Mesodermal cell (in vitro differentiated cells): ENCODE data around the gene MADCAM1. TPM values are rescaled to one million over a fixed set of nuclear protein-coding genes. Genes with fewer than 3 reads are reported as not detected.
"Not testable (repeated sequence)": the region's sequence is repeated elsewhere in the genome, so short reads cannot be mapped to it uniquely, and the experiment has no call there.

Experiments
- H3K27ac ChIP-seq: 2 replicates; pipeline ENCODE4 v1.7.0; 2013; ENCODE audit warnings: mild to moderate bottlenecking, low read depth, low read length, moderate library complexity; ENCODE audit not compliant: severe bottlenecking
- H3K36me3 ChIP-seq: 2 replicates; pipeline ENCODE4 v1.7.1; 2013; ENCODE audit warnings: mild to moderate bottlenecking, low read length, moderate library complexity; ENCODE audit not compliant: control insufficient read depth, insufficient read depth
- H3K4me1 ChIP-seq: one replicate; pipeline ENCODE4 v1.7.1; 2013; ENCODE audit warnings: mild to moderate bottlenecking, low read length; ENCODE audit not compliant: insufficient read depth, control insufficient read depth, poor library complexity, severe bottlenecking
- H3K4me3 ChIP-seq: 2 replicates; pipeline ENCODE4 v1.7.0; 2013; ENCODE audit warnings: low read length, control low read depth, mild to moderate bottlenecking; ENCODE audit not compliant: insufficient read depth, poor library complexity, severe bottlenecking; ENCODE audit errors: extremely low read depth
- H3K9me3 ChIP-seq: 2 replicates; pipeline ENCODE4 v1.7.1; 2013; ENCODE audit warnings: mild to moderate bottlenecking, low read length, moderate library complexity; ENCODE audit not compliant: control insufficient read depth
- WGBS, 2 experiments: methylation state at CpG; one replicate each; pipeline ENCODE4 v1.1.5; 2013; ENCODE audit warnings: missing lambda C conversion rate in 2 of 2; ENCODE audit not compliant: insufficient coverage in 2 of 2; 5-methylcytosine and 5-hydroxymethylcytosine counted together
- polyA plus RNA-seq, 2 experiments: library from polyadenylated mRNA; stranded (reverse); fragments of 50-300 nt; gene quantifications; one replicate each; pipeline ENCODE4 v1.2.3, GENCODE V29; 2013

MADCAM1 gene
- polyA plus RNA-seq (2013, experiment 1 of 2) = 0.70 TPM
- 0.25 TPM for polyA plus RNA-seq (2013, experiment 2 of 2)

DNA sequence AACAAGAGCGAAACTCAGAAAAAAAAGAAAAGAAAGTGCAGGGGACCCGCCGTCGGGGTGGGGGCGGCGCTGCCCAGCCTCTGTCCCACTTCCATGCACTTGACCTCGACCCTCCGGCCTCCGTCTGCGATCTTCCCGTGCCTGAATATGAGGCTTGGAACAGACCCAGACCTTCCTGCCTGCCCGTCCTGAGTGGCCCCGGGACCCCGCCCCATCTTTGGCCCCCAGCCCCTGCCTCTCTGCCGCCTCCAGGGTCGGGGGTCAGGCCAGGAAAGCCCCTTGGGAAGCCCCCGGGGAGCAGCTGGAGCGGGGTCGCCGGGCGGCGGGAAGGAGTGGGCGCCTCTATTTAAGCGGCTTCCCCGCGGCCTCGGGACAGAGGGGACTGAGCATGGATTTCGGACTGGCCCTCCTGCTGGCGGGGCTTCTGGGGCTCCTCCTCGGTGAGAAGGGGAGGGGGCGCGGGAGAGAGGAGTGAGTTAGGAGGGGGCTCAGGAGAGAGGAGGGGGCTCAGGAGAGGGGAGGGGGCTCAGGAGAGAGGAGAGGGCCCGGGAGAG is at the start of gene MADCAM1:
MADCAM1 (plus strand) TSS at position 375 of the 554 bp plus-strand sequence; CDS start at position 389, 14 bp downstream.
- H3K27ac ChIP-seq = no peak within 1 kb of the TSS
- no peaks in the 10 kb centered on the region for H3K9me3 ChIP-seq
- no peaks in the 10 kb centered on the region for H3K36me3 ChIP-seq
- WGBS, 2 experiments = 55% methylated on average over 16 to 27 of the region's 33 CpGs
- H3K4me1 ChIP-seq = no peaks in the 10 kb centered on the region
- no peak within 1 kb of the TSS for H3K4me3 ChIP-seq

DNA sequence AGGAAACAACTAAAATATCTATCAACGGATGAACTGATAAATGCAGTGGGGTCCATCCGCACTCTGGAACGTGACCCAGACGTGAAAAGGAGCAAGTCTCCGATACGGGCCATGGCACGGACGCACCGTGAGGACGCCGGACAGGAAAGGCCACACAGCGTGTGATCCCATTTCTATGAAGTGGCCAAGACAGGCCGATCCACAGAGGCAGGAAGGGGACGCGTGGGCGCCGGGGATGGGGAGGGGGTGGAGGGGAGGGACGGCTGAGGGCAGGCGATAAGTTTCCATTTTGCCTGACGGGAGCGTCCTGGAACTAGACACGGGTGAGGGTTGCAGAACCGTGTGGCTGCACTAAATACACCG is 49.2 kb upstream of the MADCAM1 start:
- peaks cover 3% of the 10 kb centered on the region for H3K4me1 ChIP-seq
- whole genome bisulfite sequencing, 2 experiments = 97 to 98% methylated on average over 19 to 24 of the region's 24 CpGs
- no peaks in the 10 kb centered on the region for H3K9me3 ChIP-seq
- no peak overlapping the region for H3K27ac ChIP-seq
- peaks cover 12% of the 10 kb centered on the region for H3K36me3 ChIP-seq
- H3K4me3 ChIP-seq = no peak overlapping the region

DNA sequence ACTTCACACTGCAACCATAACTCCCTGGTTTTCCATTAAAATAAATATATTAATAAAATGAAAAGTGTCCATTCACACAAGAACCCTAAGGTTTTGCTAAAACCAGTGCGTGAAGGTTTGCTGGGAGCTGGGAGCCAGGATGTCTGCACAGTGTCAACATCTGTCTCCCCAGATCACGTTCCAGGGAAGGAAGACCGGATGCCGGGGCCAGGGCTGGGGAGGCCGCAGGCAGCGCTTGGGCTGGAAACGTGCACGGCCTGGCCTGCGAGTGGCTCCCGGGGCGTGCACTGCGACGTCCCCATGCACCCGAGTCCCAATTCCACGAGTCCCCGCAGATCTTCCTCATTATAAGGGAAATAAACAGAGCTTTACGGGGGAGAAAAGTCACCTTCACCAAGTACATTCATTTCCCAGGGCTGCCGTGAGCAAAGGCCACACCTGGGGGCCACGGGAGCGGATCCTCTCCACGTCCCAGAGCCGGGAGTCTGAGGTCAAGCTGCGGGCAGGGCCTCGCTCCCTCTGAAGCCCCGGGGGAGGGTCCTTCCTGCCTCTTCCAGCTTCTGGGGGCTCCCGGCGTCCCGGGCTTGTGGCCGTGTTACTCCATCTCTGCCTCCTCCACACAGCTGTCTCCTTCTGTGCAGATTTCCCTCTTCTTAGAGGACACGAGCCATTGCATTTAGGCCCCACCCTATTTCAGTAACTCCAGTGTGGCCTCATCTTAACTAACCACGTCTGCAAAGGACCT is 48.3 kb upstream of the MADCAM1 start:
- Histone ChIP-seq H3K4me1 (peaks cover 3% of the 10 kb centered on the region), H3K4me3 (no peak overlapping the region), H3K9me3 (no peaks in the 10 kb centered on the region), H3K27ac (no peak overlapping the region), H3K36me3 (peaks cover 17% of the 10 kb centered on the region)
- whole genome bisulfite sequencing, 2 experiments = 91 to 92% methylated on average over 29 to 31 of the region's 31 CpGs

GRCh38 chr19:449916-450315 is 46.4 kb upstream of the MADCAM1 start:
- Histone ChIP-seq H3K9me3 (no peaks in the 10 kb centered on the region), H3K27ac (no peak overlapping the region), H3K36me3 (peaks cover 24% of the 10 kb centered on the region), H3K4me3 (no peak overlapping the region), H3K4me1 (peaks cover 3% of the 10 kb centered on the region)
- 92 to 97% methylated on average over 11 to 20 of the region's 20 CpGs for WGBS, 2 experiments

DNA sequence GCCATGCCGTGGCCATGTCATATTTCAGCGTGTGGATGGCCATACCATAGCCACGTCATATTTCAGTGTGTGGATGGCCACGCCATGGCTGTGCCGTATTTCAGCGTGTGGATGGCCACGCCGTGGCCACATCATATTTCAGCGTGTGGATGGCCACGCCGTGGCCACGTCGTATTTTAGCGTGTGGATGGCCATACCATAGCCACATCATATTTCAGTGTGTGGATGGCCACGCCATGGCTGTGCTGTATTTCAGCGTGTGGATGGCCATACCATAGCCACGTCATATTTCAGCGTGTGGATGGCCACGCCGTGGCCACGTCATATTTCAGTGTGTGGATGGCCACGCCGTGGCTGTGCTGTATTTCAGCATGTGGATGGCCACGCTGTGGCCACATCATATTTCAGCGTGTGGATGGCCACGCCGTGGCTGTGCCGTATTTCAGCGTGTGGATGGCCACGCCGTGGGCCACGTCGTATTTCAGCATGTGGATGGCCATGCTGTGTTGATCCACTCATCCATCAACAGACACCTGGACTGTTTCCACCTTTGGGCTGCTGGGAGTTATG is 45.3 kb upstream of the MADCAM1 start:
- H3K4me1 ChIP-seq, H3K4me3 ChIP-seq, H3K9me3 ChIP-seq, H3K27ac ChIP-seq: not testable (repeated sequence)
- 91 to 94% methylated on average over 33 of the region's 33 CpGs for WGBS, 2 experiments
- H3K36me3 ChIP-seq = peaks cover 32% of the 10 kb centered on the region

GRCh38 chr19:452829-453228 is 43.5 kb upstream of the MADCAM1 start:
- Histone ChIP-seq H3K9me3 (no peaks in the 10 kb centered on the region), H3K4me1 (no peaks in the 10 kb centered on the region), H3K4me3 (no peak overlapping the region), H3K27ac (no peak overlapping the region), H3K36me3 (peaks cover 25% of the 10 kb centered on the region)
- WGBS, 2 experiments = 93 to 94% methylated on average over 15 to 16 of the region's 16 CpGs

DNA sequence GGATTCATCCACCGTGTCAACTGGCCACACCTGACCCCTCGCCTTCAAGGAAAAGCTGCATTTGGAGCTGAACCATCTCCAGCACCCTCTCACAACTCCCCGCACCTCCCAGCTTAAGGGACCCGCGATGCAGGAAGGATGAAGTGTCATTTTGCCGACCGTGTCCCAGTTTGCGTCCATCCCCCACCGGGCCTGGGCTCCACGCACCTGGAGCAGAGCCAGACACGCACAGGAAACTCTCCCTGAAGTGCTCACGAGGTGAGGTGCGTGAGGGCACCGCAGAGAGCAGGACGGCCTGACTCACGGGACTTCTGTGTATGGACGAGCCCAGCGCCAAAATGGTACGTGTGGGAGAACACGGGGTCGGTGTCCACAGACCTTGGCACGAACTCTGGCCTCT is 42.7 kb upstream of the MADCAM1 start:
- Histone ChIP-seq H3K4me1 (no peaks in the 10 kb centered on the region), H3K27ac (no peak overlapping the region), H3K36me3 (peaks cover 25% of the 10 kb centered on the region), H3K4me3 (no peak overlapping the region), H3K9me3 (no peaks in the 10 kb centered on the region)
- WGBS, 2 experiments = 93 to 97% methylated on average over 22 of the region's 22 CpGs

- no peaks in the 10 kb centered on the region for H3K9me3 ChIP-seq
- peaks cover 25% of the 10 kb centered on the region for H3K36me3 ChIP-seq
- H3K4me1 ChIP-seq = no peaks in the 10 kb centered on the region
- no peak overlapping the region for H3K27ac ChIP-seq
- 95% methylated on average over 35 to 36 of the region's 39 CpGs for WGBS, 2 experiments
- no peak overlapping the region for H3K4me3 ChIP-seq
Observed at GRCh38 chr19:455031-455705, 41.1 kb upstream of the MADCAM1 start.

- Histone ChIP-seq H3K9me3 (no peaks in the 10 kb centered on the region), H3K4me3 (no peak overlapping the region), H3K36me3 (peaks cover 25% of the 10 kb centered on the region), H3K4me1 (no peaks in the 10 kb centered on the region), H3K27ac (no peak overlapping the region)
- 92 to 94% methylated on average over 25 to 28 of the region's 31 CpGs for WGBS, 2 experiments
Observed at GRCh38 chr19:455851-456546, 40.3 kb upstream of the MADCAM1 start.

DNA sequence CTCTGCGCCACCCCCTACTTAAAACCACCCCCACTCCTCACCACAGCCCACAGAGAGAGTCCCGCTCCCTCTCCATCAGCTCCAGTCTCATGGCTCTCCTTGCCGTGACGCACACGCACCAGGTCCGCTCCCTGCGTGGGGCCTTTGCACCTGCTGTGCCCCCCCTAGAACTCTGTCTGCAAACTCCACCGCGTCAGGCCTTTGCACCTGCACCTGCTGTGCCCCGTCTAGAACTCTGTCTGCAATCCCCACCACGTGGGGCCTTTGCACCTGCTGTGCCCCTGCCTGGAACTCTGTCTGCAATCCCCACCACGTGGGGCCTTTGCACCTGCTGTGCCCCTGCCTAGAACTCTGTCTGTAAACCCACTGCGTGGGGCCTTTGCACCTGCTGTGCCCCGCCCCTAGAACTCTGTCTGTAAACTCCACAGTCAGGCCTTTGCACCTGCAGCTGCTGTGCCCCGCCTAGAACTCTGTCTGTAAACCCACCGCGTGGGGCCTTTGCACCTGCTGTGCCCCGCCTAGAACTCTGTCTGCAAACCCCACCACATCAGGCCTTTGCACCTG is 39.7 kb upstream of the MADCAM1 start:
- Histone ChIP-seq H3K9me3 (no peaks in the 10 kb centered on the region), H3K4me3 (no peak overlapping the region), H3K4me1 (no peaks in the 10 kb centered on the region), H3K36me3 (peaks cover 21% of the 10 kb centered on the region), H3K27ac (no peak overlapping the region)
- 87% methylated on average over 18 of the region's 18 CpGs for WGBS, 2 experiments
